ENCODE results near the gene GOLPH3. TPM values are rescaled to one million over a fixed set of nuclear protein-coding genes. Genes with fewer than 3 reads are reported as not detected.

The GOLPH3 gene
- total RNA-seq, 1 experiment from 2014 or later, result 69.2 TPM

DNA sequence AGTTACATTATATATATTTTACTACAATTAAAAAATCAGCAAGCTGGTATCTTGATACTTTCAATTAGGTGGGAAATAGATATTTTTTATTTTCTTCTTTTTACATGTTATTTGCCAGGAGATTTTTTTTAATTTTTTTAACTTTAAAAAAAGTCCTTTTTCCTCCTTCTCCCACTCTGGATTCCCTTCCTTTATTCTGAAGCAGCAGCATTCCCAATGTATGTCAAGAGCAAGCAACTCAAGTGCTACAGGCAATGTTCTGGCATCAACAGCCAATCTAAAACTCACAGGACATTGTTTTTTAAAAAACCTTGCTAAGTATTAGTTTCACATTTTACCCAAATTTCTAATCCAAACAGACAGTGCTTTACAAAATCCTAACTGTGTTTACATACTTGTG is 41.4 kb downstream of the GOLPH3 start:
- Histone ChIP-seq H2AFZ (ENCODE audit: low read depth, low read length, poor library complexity, severe bottlenecking) (no peak overlapping the region), H3K27me3 (ENCODE audit: insufficient read depth, low read length) (no peaks in the 10 kb centered on the region), H3K9ac (ENCODE audit: low read length) (no peak overlapping the region), H3K27ac (ENCODE audit: low read depth, low read length) (no peak overlapping the region), H3K79me2 (ENCODE audit: insufficient read depth, low read length) (peaks cover 81% of the 10 kb centered on the region), H3K4me2 (ENCODE audit: low read length) (no peak overlapping the region), H4K20me1 (ENCODE audit: insufficient read depth) (peaks cover 14% of the 10 kb centered on the region; the same call in 1 of the 2 replicates), H3K4me3 (replicated peaks in 1 of 2; ENCODE audit: low read depth in 1 of 2, low read length in 2 of 2) (no peak overlapping the region), H3K4me1 (ENCODE audit: control insufficient read depth in 1 of 2, insufficient read depth in 2 of 2, low read length in 2 of 2) (no peaks in the 10 kb centered on the region), H3K36me3 (ENCODE audit: control insufficient read depth in 1 of 2, insufficient read depth in 2 of 2, low read length in 2 of 2) (peaks cover 10 to 12% of the 10 kb centered on the region in 2 experiments; a peak in 3 of 4 replicates), H3K9me2 (ENCODE audit: insufficient read depth) (no peaks in the 10 kb centered on the region), H3K9me3 (ENCODE audit: control insufficient read depth in 1 of 2, insufficient read depth in 1 of 2, low read depth in 1 of 2, low read length in 2 of 2) (no peaks in the 10 kb centered on the region)
- BruUV-seq (replicated peaks), result no TSS peak
- ChIA-PET POLR2A (no interaction called here), RAD21 (ENCODE audit: low non-redundant PET in 1 of 2, low total read pairs in 2 of 2, uncharacterized antibody in 2 of 2, unreplicated experiment in 2 of 2) (no interaction called here), CTCF (no interaction called here)
- DNase-seq (ENCODE audit: low read depth, low spot score) (no peak), ATAC-seq (no peak)
- intact Hi-C loops (cut with micrococcal nuclease), result no loop called here
- no peak for TF ChIP-seq POLR2A (IDR thresholded peaks at IDR 0.05; ENCODE audit: borderline replicate concordance, extremely low read depth, insufficient read depth, insufficient read length)
- no peak for TF ChIP-seq TCF7L2 (IDR thresholded peaks at IDR 0.05; ENCODE audit: borderline replicate concordance, extremely low read depth, insufficient read depth, insufficient read length)
- TF ChIP-seq YY1 (IDR thresholded peaks at IDR 0.05; ENCODE audit: extremely low read depth, insufficient replicate concordance, low read depth, low read length), result no peak
- TF ChIP-seq FOSL1 (IDR thresholded peaks at IDR 0.05; ENCODE audit: low read depth), result no peak
- TF ChIP-seq CBX3 (IDR thresholded peaks at IDR 0.05; ENCODE audit: low read depth), result no peak
- TF ChIP-seq EZH2phosphoT487 (IDR thresholded peaks at IDR 0.05; ENCODE audit: borderline replicate concordance), result no peak
- no peak for TF ChIP-seq ELF1 (IDR thresholded peaks at IDR 0.05; ENCODE audit: borderline replicate concordance, low read depth)
- TF ChIP-seq SP1 (IDR thresholded peaks at IDR 0.05; ENCODE audit: low read depth), result no peak
- TF ChIP-seq, protein P1, sequence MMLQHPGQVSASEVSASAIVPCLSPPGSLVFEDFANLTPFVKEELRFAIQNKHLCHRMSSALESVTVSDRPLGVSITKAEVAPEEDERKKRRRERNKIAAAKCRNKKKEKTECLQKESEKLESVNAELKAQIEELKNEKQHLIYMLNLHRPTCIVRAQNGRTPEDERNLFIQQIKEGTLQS (IDR thresholded peaks at IDR 0.05), result no peak
- no peak for TF ChIP-seq SIN3A (IDR thresholded peaks at IDR 0.05; ENCODE audit: low read depth)
- TF ChIP-seq, protein P2, sequence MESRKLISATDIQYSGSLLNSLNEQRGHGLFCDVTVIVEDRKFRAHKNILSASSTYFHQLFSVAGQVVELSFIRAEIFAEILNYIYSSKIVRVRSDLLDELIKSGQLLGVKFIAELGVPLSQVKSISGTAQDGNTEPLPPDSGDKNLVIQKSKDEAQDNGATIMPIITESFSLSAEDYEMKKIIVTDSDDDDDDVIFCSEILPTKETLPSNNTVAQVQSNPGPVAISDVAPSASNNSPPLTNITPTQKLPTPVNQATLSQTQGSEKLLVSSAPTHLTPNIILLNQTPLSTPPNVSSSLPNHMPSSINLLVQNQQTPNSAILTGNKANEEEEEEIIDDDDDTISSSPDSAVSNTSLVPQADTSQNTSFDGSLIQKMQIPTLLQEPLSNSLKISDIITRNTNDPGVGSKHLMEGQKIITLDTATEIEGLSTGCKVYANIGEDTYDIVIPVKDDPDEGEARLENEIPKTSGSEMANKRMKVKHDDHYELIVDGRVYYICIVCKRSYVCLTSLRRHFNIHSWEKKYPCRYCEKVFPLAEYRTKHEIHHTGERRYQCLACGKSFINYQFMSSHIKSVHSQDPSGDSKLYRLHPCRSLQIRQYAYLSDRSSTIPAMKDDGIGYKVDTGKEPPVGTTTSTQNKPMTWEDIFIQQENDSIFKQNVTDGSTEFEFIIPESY (IDR thresholded peaks at IDR 0.05; ENCODE audit: extremely low read depth, insufficient replicate concordance, low read length), result no peak
- TF ChIP-seq RAD21 (IDR thresholded peaks at IDR 0.05; ENCODE audit: low read depth), result no peak
- no peak for TF ChIP-seq MAX (IDR thresholded peaks at IDR 0.05)
- TF ChIP-seq ZFX (IDR thresholded peaks at IDR 0.05), result no peak
- TF ChIP-seq POLR2AphosphoS5 (IDR thresholded peaks at IDR 0.05; ENCODE audit: low read depth, low read length), result no peak

All from HCT116 (cell line).